ENCODE measurements around the gene IGSF3.
"Not testable (repeated sequence)": the region's sequence is repeated elsewhere in the genome, so short reads cannot be mapped to it uniquely, and the experiment has no call there.

IGSF3 gene

DNA sequence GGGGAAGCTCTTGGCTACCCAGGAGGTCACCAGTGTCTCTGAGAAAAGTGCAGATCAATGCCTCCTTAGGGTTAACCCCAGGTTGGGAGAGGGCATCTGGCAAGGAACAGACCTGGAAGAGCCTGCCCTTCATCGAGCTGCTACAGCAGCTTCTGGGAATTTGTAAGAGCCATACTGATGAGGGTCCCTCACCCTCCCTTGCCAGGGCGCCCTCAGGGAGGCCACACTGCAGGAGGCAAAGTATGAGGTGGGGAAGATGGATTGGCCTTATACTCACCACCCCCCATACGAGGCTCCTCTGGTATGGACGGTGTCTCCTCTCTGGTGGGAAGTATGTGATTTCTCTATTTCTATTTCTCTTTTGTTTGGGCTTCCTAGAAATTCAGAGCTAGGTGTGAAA, 13.2 kb downstream of the IGSF3 start:
- TF ChIP-seq, protein P1, sequence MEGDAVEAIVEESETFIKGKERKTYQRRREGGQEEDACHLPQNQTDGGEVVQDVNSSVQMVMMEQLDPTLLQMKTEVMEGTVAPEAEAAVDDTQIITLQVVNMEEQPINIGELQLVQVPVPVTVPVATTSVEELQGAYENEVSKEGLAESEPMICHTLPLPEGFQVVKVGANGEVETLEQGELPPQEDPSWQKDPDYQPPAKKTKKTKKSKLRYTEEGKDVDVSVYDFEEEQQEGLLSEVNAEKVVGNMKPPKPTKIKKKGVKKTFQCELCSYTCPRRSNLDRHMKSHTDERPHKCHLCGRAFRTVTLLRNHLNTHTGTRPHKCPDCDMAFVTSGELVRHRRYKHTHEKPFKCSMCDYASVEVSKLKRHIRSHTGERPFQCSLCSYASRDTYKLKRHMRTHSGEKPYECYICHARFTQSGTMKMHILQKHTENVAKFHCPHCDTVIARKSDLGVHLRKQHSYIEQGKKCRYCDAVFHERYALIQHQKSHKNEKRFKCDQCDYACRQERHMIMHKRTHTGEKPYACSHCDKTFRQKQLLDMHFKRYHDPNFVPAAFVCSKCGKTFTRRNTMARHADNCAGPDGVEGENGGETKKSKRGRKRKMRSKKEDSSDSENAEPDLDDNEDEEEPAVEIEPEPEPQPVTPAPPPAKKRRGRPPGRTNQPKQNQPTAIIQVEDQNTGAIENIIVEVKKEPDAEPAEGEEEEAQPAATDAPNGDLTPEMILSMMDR (IDR thresholded peaks at IDR 0.05; ENCODE audit: extremely low read depth, missing control alignments): no peak

DNA sequence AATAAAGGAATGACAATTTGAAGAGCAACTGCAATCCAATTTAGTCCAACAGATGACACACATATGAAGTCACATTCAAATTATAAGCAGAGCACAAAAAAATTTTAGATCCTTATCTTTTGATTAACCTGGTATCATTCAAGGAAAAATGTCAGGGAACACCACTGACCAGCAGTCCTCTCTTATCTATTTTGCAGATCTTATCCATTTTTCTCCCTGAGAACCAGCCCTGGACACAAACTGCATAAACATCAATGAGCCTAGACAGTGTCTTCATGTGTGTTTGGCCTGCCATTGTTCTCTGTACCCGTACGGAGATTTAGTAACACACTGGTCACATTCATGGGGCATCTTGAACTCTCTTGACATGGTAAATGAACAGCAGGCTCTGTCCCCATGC, 14.9 kb downstream of the IGSF3 start:
- not testable (repeated sequence) for DNase-seq (ENCODE audit: low spot score)

More for the DNA sequence above, 13.2 kb downstream of the IGSF3 start:
- DNase-seq (ENCODE audit: low spot score): no peak

DNA sequence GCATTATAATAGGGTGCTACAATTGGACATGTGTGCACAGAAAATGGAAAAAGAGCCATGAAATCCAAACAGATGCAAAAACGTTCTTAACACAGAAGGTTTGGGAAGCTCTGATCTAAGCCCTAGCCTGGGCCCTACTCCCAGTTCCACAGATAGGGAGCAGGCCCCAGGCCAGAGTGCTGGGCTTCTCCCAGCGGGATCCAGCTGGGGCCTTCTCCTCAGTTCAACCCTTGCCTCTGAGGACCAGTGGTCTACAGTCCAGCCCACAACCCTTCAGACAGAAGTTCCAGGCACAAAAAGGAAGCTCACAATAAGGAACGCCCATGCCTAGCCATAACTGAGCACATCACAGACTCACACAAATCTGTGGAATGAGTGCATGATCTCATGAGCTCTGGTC, 16.8 kb downstream of the IGSF3 start:
- DNase-seq (ENCODE audit: low spot score): not testable (repeated sequence)

DNA sequence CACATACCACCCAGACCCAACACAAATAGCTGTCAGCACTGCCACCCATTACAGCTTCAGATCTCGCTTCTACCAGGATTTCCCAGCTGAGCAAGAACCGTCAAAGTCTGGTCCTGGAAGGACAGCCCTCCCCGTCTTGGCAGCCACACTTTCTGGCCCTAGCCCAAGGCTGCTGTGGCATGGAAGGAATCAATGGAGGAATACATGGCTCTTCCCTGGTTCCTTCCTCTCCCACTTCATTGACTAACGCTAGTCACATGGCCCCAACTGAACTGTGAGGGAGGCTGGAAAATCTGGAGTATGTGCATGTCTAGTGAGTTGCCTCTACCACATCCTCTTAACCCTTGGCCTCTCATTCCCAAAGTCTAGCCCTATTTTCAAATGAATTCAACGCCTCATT, 18.5 kb downstream of the IGSF3 start:
- not testable (repeated sequence) for DNase-seq (ENCODE audit: low spot score)

DNA sequence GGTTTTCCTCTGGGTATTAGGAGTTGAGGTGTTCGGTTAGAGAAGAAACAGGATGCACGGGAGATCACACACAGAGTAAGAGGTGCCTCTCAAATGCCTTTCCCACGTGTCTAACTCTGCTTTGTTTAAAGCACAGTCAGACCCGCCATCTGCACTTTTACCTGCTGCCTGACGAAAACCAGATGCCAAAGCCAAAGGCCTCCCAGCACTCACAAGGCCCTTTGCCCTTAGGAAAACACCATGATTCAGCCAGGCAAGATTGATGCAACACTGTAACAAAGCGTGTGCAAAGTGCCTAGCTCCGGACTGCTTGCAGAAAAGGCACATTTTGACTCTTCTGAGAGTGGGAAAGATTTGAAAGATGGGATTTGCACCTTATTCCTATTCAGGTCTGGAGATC, 19.2 kb downstream of the IGSF3 start:
- not testable (repeated sequence) for DNase-seq (ENCODE audit: low spot score)

DNA sequence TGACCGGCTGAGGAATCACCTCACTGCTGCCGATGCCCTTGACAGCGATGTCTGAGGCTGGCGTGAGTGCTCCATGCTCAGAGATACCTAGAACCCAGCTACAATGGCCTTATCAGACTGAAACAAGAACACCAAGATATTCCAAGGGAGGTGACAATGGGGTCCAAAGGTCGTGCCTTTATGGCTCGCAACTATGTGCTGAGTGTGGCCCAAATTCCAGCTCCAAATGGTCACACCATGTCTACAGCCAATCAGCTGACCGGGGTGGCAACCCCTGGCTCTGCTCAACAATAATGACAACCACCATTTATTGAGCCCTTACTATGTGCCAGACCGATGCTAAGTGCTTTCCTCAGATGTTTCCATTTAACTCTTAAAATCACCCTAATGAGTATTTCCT, 20.3 kb downstream of the IGSF3 start:
- not testable (repeated sequence) for DNase-seq (ENCODE audit: low spot score)

DNA sequence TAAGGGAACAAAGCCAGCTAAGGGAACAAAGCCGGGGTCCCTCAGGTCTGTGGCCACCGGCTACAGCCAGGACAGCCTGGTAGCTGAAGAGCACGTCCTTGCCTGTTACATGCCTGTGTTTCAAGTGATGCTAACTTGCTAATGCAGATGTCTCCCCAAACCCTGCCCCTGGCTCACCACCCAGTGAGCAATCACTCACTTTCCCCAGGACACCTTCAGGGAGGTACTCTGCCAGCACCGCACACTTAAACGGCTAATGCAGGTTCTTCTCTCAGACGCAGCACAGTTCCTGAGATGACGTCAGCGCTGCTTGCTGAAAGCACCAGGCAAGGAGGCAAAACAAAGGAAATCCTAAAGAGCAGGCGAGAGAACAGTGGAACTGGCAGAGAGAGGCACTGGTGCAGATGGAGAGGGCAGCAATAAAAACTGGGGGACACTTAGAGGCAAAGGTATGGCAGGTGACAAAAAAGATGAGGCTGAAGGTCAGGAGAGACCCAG, 20.8 kb downstream of the IGSF3 start:
- DNase-seq (ENCODE audit: low spot score): not testable (repeated sequence)

DNA sequence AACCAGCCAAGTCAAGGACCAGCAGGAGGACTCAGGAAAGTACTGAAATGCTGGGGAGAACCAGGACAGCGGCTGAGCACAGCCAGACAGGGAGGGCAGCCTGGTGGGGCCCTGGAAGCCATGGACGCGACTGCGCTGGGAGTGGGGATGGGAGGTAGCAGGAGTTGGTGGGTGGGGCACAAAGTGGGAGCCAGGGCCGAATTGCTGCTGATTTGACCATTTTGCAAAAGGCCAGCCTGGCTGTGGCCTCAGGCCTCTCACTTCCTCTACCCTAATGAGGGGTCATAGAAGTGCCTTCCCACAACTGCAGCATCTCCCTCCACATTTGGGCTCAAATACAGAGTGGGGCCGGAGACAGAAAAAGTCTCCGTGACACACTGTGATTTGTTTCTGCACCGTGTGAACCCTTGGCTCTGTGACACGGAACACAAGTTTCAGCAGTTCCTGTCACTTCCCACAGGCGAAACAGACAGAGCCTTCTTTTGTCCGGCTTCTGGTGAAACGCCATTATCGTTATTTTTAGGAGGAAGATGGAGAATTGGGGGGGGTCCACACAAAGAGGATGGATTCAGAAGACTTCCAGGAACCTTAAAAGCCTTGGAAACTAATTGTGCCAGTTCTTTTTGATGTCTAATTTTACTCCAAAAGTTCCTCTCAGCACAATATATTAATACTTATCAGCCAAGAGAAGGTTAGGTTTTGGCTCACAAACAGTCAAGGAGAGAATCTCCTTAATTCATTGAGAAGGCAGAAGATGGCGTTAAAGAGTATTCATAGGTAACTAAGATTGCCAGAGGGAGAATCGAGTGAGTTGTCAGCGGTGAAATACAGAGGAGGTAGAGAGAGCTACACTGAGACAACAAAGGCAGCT, 21.5 kb downstream of the IGSF3 start:
- not testable (repeated sequence) for DNase-seq (ENCODE audit: low spot score)

DNA sequence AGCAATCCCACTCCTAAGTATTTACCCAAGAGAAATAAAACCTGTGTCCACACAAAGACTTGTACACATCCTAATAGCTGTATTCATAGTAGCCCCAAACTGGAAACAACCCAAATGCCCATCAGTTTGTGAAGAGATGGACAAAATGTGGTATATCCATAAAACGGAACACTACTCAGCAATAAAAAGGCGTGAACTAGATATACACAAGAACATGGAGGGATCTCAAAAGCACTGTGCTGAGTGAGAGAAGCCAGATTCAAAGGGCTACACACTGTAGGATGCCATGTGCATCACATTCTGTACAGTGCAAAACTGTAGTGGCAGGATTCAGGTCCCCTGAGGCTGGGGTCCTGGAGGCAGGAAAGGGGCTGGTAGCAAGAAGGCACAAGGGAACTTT, 22.5 kb downstream of the IGSF3 start:
- not testable (repeated sequence) for DNase-seq (ENCODE audit: low spot score)

DNA sequence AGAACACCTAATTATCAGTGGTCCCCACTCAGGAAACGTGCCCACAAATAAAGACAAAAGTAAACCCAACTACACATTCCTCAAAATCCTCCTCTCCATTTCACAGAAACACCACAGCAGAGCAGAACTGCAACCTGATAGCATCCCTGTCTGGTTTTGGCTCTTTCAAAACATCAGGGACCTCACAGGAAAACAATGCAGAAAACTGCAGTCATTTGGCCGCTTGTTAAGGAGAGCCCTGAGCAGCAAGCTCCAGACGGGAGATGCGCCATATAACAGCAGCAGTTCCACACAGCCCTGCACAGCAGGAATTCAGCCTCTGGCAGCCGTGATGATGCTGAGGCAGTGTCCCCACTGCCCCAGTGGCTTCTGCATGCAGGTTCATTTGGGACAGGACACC, 23.4 kb downstream of the IGSF3 start:
- not testable (repeated sequence) for DNase-seq (ENCODE audit: low spot score)

DNA sequence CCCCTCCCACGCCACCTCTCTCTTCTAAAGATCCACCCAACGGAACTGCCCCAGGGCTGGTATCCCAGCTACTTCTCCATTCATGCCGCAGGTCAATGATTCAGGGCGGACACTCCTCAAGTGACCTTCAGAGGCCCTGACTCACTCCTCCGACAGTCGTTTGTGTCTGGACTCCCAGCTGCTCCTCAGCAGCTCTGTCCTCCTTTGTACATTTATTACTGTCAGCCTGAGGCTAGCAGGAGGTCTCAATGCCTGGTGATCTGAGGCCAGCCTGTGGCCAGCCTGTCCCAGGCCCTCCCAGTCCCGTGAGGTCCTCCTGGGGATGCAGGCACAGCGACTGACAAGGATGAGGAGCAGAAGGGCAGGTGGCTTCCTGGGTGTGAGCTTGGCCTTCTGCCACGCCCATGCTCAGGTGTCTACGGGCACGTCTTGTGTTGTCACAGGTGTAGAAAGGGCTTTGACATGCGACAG, 24.2 kb downstream of the IGSF3 start:
- DNase-seq (ENCODE audit: low spot score): not testable (repeated sequence)

DNA sequence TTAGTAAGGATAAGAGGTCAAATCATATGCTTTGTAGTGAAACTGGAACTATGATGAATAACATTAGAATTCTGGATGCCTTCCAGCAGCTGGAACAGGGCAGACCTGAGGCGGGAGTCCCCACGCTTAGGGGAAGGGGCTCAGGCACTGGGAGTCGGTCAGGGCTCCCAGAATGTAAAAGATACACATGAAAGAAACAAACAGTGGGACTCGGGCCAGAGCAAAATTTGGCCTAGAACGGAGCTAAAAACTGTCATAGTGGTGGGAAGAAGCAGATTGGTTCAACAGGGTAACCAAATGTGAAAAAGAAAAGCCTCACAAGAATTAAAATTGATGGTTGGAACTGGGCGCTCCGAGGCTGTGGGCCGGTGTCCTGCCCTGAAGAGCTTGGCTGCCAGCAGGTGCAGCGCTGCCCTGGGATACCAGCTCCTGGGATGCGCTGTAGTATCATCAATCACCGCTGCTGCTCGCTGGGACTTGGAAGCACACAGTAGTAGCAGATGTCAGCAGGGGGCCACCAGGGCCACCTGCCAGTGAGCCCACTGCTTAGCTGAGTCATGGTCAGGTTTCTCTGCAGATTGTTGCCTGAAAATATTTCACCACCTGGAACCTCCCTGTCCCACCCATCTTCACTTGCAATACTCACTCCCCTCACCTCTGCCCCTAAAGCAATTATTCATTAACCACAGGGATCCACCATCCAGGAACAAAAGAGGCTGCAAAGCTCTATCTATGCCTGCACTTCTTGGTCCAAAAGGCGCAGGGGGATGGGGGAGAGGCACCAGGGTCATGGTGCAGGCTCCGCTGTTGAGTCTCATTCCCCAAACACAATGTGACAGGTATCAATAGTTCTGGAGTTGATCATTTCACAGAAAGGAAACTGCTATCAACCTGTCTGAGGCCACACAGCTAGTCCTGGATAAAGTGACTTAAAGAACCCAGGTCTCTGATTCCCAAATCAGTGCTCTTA, 24.9 kb downstream of the IGSF3 start:
- DNase-seq (ENCODE audit: low spot score): not testable (repeated sequence)

DNA sequence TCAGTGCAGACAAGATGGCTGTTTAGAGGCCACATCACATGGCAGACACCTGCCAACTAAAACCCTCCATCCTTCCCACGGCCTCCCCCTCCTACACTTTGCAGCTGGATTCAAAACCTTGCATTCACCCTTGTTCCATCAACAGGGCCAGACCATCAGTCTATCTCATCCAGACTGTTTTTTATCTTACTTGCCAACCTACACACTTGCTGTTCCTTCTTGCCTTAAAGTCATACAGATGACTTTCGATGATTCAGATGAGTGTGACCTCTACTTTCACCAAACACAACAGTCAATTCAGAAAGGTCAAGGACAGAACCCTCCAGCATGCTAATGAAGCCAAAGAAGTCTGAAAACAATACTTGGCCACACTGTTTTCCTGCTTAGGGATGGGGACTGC, 29.9 kb downstream of the IGSF3 start:
- not testable (repeated sequence) for DNase-seq (ENCODE audit: low spot score)

DNA sequence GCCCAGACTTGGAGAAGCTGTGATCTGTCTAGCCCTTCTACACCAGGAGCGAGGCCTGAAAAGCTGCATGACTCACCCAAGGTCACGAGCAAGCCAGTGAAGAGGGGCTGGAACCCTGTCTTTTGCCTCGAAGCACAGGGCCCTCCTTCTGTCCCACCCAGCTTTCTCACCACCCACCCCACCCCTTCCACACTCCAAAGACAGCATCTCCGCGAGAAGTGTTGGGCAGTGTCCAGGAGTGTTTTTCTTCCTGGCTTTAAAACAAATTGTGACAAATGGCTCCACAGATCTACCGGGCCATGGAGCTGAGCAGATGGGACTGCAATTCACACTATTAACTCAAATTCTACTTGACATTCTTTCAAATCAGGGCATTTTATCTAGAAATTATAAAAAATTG, 30.9 kb downstream of the IGSF3 start:
- DNase-seq (ENCODE audit: low spot score): not testable (repeated sequence)

DNA sequence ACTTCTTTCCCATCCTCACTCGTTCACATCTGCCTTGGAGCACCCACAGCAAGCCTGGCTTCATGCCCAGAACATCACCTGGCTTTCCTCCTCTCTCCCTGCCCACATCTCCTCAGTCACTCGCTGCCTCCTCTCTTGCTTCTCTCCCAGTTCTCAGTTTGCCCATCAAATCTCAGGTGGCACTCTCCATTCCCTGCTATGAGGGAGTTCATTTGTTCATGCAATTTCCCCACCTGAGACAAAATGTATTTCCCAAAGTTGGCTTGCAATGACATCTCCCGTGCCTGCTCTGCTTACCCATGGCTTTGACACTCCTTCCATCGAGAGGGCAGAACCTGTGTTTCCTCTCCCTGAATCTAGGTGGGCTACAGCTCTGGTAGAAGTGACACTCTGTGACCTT, 33.1 kb downstream of the IGSF3 start:
- not testable (repeated sequence) for DNase-seq (ENCODE audit: low spot score)

DNA sequence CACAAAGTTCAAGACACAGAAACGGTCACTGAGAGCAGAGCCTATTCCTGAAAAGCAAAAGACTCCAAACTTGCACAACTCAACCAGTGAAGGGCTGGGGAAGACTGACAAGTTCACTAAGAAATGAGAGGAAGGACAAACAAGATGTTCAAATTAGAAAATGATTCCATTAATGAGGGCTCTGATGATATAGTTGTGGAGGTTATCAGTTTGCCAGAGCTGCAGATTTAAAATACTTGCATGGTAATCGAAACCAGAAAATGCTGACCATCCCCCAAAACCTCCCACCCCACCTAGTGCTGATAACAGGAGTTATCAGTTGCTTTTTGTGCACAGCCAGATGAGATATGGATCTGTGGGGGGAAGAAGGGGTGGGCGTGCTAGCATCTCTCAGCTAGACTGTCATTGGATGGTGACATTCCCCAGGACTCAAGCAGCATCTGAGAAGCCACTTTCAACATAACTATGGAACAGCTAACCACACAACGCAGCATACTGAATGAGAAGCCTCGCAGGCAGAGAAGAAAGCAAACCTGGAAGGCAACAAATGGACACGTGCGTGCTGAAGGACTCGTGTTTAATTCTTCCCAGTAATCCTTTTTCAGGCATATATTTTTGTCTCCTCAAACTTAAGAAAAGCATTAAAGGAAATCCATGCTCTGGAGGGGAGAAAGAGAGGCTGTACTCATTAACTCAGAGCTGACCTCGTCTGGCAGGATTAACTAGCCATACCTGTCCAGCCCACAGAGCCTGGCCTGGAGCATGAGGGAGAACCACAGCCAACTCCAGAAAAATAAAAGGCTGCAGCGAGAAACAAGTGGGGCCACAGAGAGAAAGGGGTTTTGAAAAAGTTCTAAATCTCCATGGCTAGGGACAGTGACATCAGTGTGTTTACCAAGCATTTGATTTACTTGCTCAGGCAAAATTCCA, 35.3 kb downstream of the IGSF3 start:
- not testable (repeated sequence) for DNase-seq (ENCODE audit: low spot score)

DNA sequence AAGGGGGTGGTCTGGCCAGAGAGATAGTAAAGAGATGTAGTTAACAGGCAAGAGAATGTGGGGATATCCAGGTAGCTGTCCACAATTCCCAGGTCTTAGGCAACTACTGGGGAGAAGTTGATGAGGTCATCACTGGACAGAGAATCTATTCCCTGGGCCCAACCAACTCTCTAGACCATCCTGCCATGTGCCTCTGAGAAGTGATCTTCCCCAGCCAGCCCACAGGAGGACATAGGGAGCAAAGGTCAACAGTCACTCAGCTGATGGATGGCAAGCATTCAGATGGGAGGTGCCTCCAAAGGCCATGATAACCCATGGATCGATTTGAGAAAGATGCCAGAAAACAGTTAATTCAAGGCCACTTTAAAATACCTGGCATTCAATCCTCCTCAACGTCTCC, 36.0 kb downstream of the IGSF3 start:
- DNase-seq (ENCODE audit: low spot score): not testable (repeated sequence)

DNA sequence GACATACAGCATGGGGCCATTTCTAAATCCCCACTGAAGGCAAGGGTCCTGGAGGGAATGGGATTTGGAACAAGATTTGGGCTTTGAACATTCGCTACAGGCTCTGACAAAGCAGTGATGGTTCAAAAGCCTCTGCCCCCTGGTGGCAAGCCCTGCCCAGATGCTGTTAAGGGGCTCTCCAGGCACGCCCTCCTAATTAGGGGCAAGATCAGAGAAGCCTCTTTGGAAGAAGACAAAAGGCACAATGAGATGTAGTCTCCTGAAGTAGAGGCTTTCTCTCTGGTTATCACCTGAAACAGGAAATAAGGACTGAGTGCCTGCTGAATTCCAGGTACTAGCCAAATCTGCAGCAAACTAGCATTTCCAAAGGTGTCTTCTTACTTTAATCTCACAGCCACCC, 37.5 kb downstream of the IGSF3 start:
- DNase-seq (ENCODE audit: low spot score): not testable (repeated sequence)

DNA sequence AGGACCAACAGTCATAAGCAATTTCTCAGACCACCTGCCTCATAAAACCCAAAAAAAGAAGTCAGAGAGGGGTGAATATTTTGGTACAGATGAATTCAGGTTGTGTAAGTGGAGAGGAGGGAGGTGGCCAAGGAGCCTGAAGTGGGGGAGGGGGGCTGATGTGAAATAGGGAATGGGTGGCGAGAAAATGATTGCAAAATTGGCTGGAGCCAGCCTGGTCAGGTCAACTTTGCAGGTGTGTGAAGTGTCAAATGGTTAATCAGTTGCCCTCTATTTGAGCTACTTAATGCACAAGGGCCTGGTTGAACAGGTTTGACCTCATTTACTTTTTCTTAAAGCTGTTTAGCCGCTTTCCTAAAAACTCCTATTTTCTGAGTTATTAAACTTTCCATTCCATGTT, 38.1 kb downstream of the IGSF3 start:
- DNase-seq (ENCODE audit: low spot score): not testable (repeated sequence)

Measured in GM20000 (cell line).